ENCODE results near the gene CHURC1. TPM values are rescaled to one million over a fixed set of nuclear protein-coding genes. Genes with fewer than 3 reads are reported as not detected.

Gene CHURC1
- total and polyA plus RNA-seq, 2 of the 8 experiments (the other 6 are each of a cell fraction or from before 2014, with no cell fraction given), result 50.2 to 59.3 TPM

DNA sequence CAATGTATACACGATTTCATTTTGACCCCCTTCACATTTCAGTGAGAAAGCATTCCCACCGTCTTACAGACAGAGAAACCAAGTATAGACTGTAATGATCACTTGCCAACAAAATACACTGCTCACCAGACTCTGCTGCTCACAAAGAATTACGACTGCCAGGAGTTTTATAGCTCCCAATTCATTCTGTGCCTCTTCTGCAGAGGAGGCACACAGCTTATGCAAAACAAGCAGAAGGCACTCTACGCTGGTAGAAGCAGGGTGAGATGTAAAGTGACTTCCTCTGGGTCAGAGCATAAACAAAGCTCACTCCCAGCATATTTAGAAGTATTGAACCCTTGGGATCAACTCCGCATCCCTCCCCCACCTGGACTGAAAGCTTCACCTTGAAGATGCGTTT, 49.1 kb upstream of the CHURC1 start (continued):
- no peak for TF ChIP-seq USF2 (IDR thresholded peaks at IDR 0.05; ENCODE audit: low read length)
